Neural progenitor cell (in vitro differentiated cells): ENCODE data around the gene C1orf216. TPM values are rescaled to one million over a fixed set of nuclear protein-coding genes. Genes with fewer than 3 reads are reported as not detected.
"Not testable (repeated sequence)": the region's sequence is repeated elsewhere in the genome, so short reads cannot be mapped to it uniquely, and the experiment has no call there.

ENCODE experiments used
- DNase-seq: peaks from one replicate; pipeline ENCODE4 v3.0.0-alpha.2; 2016; ENCODE audit warnings: low spot score
- H2AFZ ChIP-seq: fragments of 200-600 bp; sonication (generic); replicated peaks from 2 replicates; pipeline ENCODE4 v1.6.1; 2016; ENCODE audit warnings: antibody characterized with exemption
- H3F3A ChIP-seq: fragments of 200-600 bp; sonication (generic); 2 replicates; pipeline ENCODE4 v1.6.1; 2016; ENCODE audit warnings: antibody characterized with exemption, low read depth
- H3K27ac ChIP-seq: fragments of 200-600 bp; sonication (generic); 2 replicates; pipeline ENCODE4 v1.5.1; 2016; ENCODE audit warnings: mild to moderate bottlenecking
- H3K27me3 ChIP-seq: fragments of 200-600 bp; sonication (generic); 2 replicates; pipeline ENCODE4 v1.6.1; 2016; ENCODE audit warnings: mild to moderate bottlenecking, moderate library complexity
- H3K36me3 ChIP-seq: fragments of 200-600 bp; sonication (generic); 2 replicates; pipeline ENCODE4 v1.5.1; 2016
- H3K4me1 ChIP-seq: fragments of 200-600 bp; sonication (generic); 2 replicates; pipeline ENCODE4 v1.6.1; 2016; ENCODE audit warnings: mixed run types
- H3K4me2 ChIP-seq: fragments of 200-600 bp; sonication (generic); 2 replicates; pipeline ENCODE4 v1.6.1; 2016
- H3K4me3 ChIP-seq: fragments of 200-600 bp; sonication (generic); 2 replicates; pipeline ENCODE4 v1.5.1; 2016
- H3K79me2 ChIP-seq: fragments of 200-600 bp; sonication (generic); 2 replicates; pipeline ENCODE4 v1.6.1; 2016; ENCODE audit warnings: low read depth
- H3K9ac ChIP-seq: fragments of 200-600 bp; sonication (generic); 2 replicates; pipeline ENCODE4 v1.6.1; 2016
- H3K9me3 ChIP-seq: fragments of 200-600 bp; sonication (generic); 2 replicates; pipeline ENCODE4 v1.5.1; 2016; ENCODE audit warnings: low read depth
- H4K20me1 ChIP-seq: fragments of 200-600 bp; sonication (generic); 2 replicates; pipeline ENCODE4 v1.6.1; 2016; ENCODE audit warnings: low read depth
- H3K27ac Mint-ChIP-seq: 3 replicates; pipeline ENCODE4 v1.8.0; 2021; ENCODE audit warnings: mixed read lengths
- H3K27me3 Mint-ChIP-seq: 2 replicates; pipeline ENCODE4 v1.8.0; 2022; ENCODE audit warnings: low read depth, mild to moderate bottlenecking, inconsistent platforms, moderate library complexity, mixed read lengths; ENCODE audit not compliant: insufficient read depth
- H3K36me3 Mint-ChIP-seq: 3 replicates; pipeline ENCODE4 v1.8.0; 2021; ENCODE audit warnings: mixed read lengths
- H3K4me1 Mint-ChIP-seq: 3 replicates; pipeline ENCODE4 v1.8.0; 2021; ENCODE audit warnings: mixed read lengths
- H3K4me3 Mint-ChIP-seq: 3 replicates; pipeline ENCODE4 v1.8.0; 2021; ENCODE audit warnings: mild to moderate bottlenecking, moderate library complexity, mixed read lengths
- H3K9me3 Mint-ChIP-seq: 3 replicates; pipeline ENCODE4 v1.8.0; 2020; ENCODE audit warnings: mixed read lengths
- CTCF ChIP-seq: fragments of 200-600 bp; sonication (generic); IDR thresholded peaks from 2 replicates; pipeline ENCODE4 v1.5.1; 2017; ENCODE audit warnings: antibody characterized with exemption, mild to moderate bottlenecking
- EZH2 ChIP-seq: fragments of 200-600 bp; sonication (generic); IDR thresholded peaks from 2 replicates; pipeline ENCODE4 v1.6.1; 2017; ENCODE audit warnings: antibody characterized with exemption, mild to moderate bottlenecking, moderate library complexity
- EZH2phosphoT487 ChIP-seq: fragments of 200-600 bp; sonication (generic); IDR thresholded peaks from 2 replicates; pipeline ENCODE4 v1.6.1; 2017; ENCODE audit warnings: antibody characterized with exemption
- total RNA-seq: library from RNA; depleted of rRNA; stranded (reverse); fragments of >200 nt; gene quantifications from 2 replicates; pipeline ENCODE4 v1.2.3, GENCODE V29; 2015; ENCODE audit warnings: low replicate concordance

Gene C1orf216
- total RNA-seq, 1 donor from 2014 or later: 4.4 TPM

GRCh38 chr1:35691080-35691479 is 27.6 kb downstream of the C1orf216 start:
- DNase-seq: peak; percentile 68
- Histone ChIP-seq H4K20me1 (no peaks in the 10 kb centered on the region), H3K4me1 (peaks cover 20% of the 10 kb centered on the region), H3K79me2 (no peaks in the 10 kb centered on the region), H2AFZ (no peak overlapping the region), H3K36me3 (no peaks in the 10 kb centered on the region), H3K9ac (no peak overlapping the region), H3K27me3 (no peaks in the 10 kb centered on the region), H3K9me3 (no peaks in the 10 kb centered on the region), H3K27ac (no peak overlapping the region), H3K4me3 (peak overlapping the region; percentile 10), H3K4me2 (peak overlapping the region; percentile 68), H3F3A (peaks cover 9% of the 10 kb centered on the region)
- no peaks in the 10 kb centered on the region for H3K36me3 Mint-ChIP-seq
- H3K4me1 Mint-ChIP-seq: peaks cover 22% of the 10 kb centered on the region
- H3K27me3 Mint-ChIP-seq: peaks cover 13% of the 10 kb centered on the region
- H3K27ac Mint-ChIP-seq: no peak overlapping the region
- H3K4me3 Mint-ChIP-seq: peak overlapping the region; percentile 58
- TF ChIP-seq EZH2phosphoT487 (no peak), CTCF (no peak)
- no peaks in the 10 kb centered on the region for H3K9me3 Mint-ChIP-seq

GRCh38 chr1:35690103-35690502 is 28.6 kb downstream of the C1orf216 start:
- not testable (repeated sequence) for DNase-seq, H3K27me3 ChIP-seq, H3K9ac ChIP-seq, H3F3A ChIP-seq, H3K4me2 ChIP-seq, H3K9me3 Mint-ChIP-seq, H3K9me3 ChIP-seq, H3K36me3 Mint-ChIP-seq, H3K79me2 ChIP-seq, H3K27ac Mint-ChIP-seq, H3K27ac ChIP-seq, H2AFZ ChIP-seq, H4K20me1 ChIP-seq, H3K4me3 ChIP-seq, H3K4me3 Mint-ChIP-seq, H3K36me3 ChIP-seq
- H3K27me3 Mint-ChIP-seq: peaks cover 12% of the 10 kb centered on the region
- H3K4me1 Mint-ChIP-seq: peaks cover 22% of the 10 kb centered on the region
- peaks cover 20% of the 10 kb centered on the region for H3K4me1 ChIP-seq

GRCh38 chr1:35688161-35688560 is 30.5 kb downstream of the C1orf216 start:
- H3K9ac ChIP-seq: no peak overlapping the region
- H3K36me3 ChIP-seq: no peaks in the 10 kb centered on the region
- H3F3A ChIP-seq: peaks cover 9% of the 10 kb centered on the region
- no peaks in the 10 kb centered on the region for H4K20me1 ChIP-seq
- peaks cover 22% of the 10 kb centered on the region for H3K4me1 Mint-ChIP-seq
- peaks cover 5% of the 10 kb centered on the region for H3K27me3 ChIP-seq
- no peaks in the 10 kb centered on the region for H3K79me2 ChIP-seq
- H3K27ac ChIP-seq: no peak overlapping the region
- no peak overlapping the region for H3K4me3 Mint-ChIP-seq
- H3K27ac Mint-ChIP-seq: peak overlapping the region; percentile 2
- H3K9me3 Mint-ChIP-seq: no peaks in the 10 kb centered on the region
- H3K9me3 ChIP-seq: no peaks in the 10 kb centered on the region
- no peak overlapping the region for H2AFZ ChIP-seq
- H3K36me3 Mint-ChIP-seq: no peaks in the 10 kb centered on the region
- no peak overlapping the region for H3K4me3 ChIP-seq
- no peak overlapping the region for H3K4me2 ChIP-seq
- H3K4me1 ChIP-seq: peaks cover 20% of the 10 kb centered on the region
- no peak for TF ChIP-seq EZH2
- no peak for TF ChIP-seq CTCF
- no peak for TF ChIP-seq EZH2phosphoT487
- no peak for DNase-seq
- peaks cover 11% of the 10 kb centered on the region for H3K27me3 Mint-ChIP-seq

DNA sequence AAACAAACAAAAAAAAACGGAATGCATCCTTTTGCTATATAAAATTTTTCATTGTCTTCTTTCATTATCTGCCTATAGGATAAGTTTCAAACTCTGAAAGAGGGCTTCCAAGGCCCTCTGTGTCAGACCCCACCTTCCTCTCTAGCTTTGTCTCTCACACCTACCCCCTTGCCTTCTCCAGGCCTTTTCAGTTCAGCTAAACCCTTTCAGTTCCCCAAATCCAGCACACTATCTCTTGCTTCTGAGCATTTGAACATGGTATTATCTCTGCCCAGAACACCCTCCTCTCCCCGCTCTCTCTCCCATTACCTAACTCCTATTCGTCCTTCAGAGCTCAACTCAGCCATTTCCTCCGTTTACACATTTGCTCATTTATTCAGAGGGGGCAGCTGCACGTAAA is 35.7 kb downstream of the C1orf216 start:
- Histone ChIP-seq H3K36me3 (no peaks in the 10 kb centered on the region), H3K27me3 (peaks cover 5% of the 10 kb centered on the region), H3K9me3 (no peaks in the 10 kb centered on the region), H3K4me3 (no peak overlapping the region), H3K79me2 (no peaks in the 10 kb centered on the region), H2AFZ (no peak overlapping the region), H4K20me1 (no peaks in the 10 kb centered on the region), H3K4me1 (peaks cover 4% of the 10 kb centered on the region), H3K27ac (no peak overlapping the region), H3F3A (no peaks in the 10 kb centered on the region), H3K9ac (no peak overlapping the region), H3K4me2 (peak overlapping the region; percentile 0)
- Mint-ChIP-seq H3K9me3 (no peaks in the 10 kb centered on the region), H3K4me3 (no peak overlapping the region), H3K4me1 (no peaks in the 10 kb centered on the region), H3K27ac (no peak overlapping the region), H3K36me3 (no peaks in the 10 kb centered on the region), H3K27me3 (peaks cover 8% of the 10 kb centered on the region)
- DNase-seq: no peak
- TF ChIP-seq EZH2phosphoT487: no peak
- no peak for TF ChIP-seq CTCF
- TF ChIP-seq EZH2: no peak
